ENCODE results near the gene ACTMAP. TPM values are rescaled to one million over a fixed set of nuclear protein-coding genes. Genes with fewer than 3 reads are reported as not detected.

ACTMAP gene
- total and polyA plus RNA-seq, 2 of the 13 experiments (the other 11 are each of a cell fraction or from before 2014, with no cell fraction given), result 2.2 to 7.9 TPM

GRCh38 chr19:40750874-40751537 lies 729 bp upstream of the ACTMAP start, which contains the start of gene SNRPA (continued):
- TF ChIP-seq CENPX (CRISPR knock-in tag; IDR thresholded peaks at IDR 0.05) (no peak), SKI (IDR thresholded peaks at IDR 0.05; ENCODE audit: partially characterized antibody) (no peak), ZNF569 (CRISPR knock-in tag; IDR thresholded peaks at IDR 0.05; ENCODE audit: borderline replicate concordance) (no peak), ZNF766 (CRISPR knock-in tag; IDR thresholded peaks at IDR 0.05; ENCODE audit: borderline replicate concordance) (peak; percentile 74; the same call in 1 of the 2 replicates), NONO (IDR thresholded peaks at IDR 0.05) (no peak), NONO (CRISPR knock-in tag; conservative IDR thresholded peaks at IDR 0.05) (no peak), ZNF773 (CRISPR knock-in tag; IDR thresholded peaks at IDR 0.05; ENCODE audit: borderline replicate concordance) (peak; percentile 79; the same call in 1 of the 2 replicates), ZNF329 (CRISPR knock-in tag; IDR thresholded peaks at IDR 0.05; ENCODE audit: low read depth) (no peak), CBX2 (IDR thresholded peaks at IDR 0.05; ENCODE audit: low read depth, low read length) (no peak), CBX2 (CRISPR knock-in tag; IDR thresholded peaks at IDR 0.05; ENCODE audit: low read depth) (no peak), THYN1 (CRISPR knock-in tag; IDR thresholded peaks at IDR 0.05; ENCODE audit: borderline replicate concordance, low read depth) (no peak), NKX3-1 (CRISPR knock-in tag; IDR thresholded peaks at IDR 0.05) (peak; percentile 64; the same call in 1 of the 2 replicates), ZNF607 (CRISPR knock-in tag; IDR thresholded peaks at IDR 0.05; ENCODE audit: borderline replicate concordance) (peak; percentile 63; the same call in 1 of the 2 replicates), ZNF235 (CRISPR knock-in tag; IDR thresholded peaks at IDR 0.05; ENCODE audit: borderline replicate concordance) (no peak), ZNF710 (CRISPR knock-in tag; IDR thresholded peaks at IDR 0.05; ENCODE audit: borderline replicate concordance) (peak; percentile 56; the same call in 1 of the 2 replicates), ZNF891 (CRISPR knock-in tag; IDR thresholded peaks at IDR 0.05) (peak; percentile 49; the same call in 1 of the 2 replicates), MAFK (conservative IDR thresholded peaks at IDR 0.05 in 1 of 2, IDR thresholded peaks at IDR 0.05 in 1 of 2; ENCODE audit: low read length in 2 of 2) (no peak), ZNF713 (CRISPR knock-in tag; IDR thresholded peaks at IDR 0.05) (no peak), MAF1 (CRISPR knock-in tag; IDR thresholded peaks at IDR 0.05; ENCODE audit: borderline replicate concordance) (no peak), ZNF737 (CRISPR knock-in tag; IDR thresholded peaks at IDR 0.05; ENCODE audit: borderline replicate concordance) (no peak), HMGA1 (CRISPR knock-in tag; conservative IDR thresholded peaks at IDR 0.05) (no peak), HOXA7 (CRISPR knock-in tag; IDR thresholded peaks at IDR 0.05) (no peak), EED (CRISPR knock-in tag; IDR thresholded peaks at IDR 0.05) (no peak), ZNF747 (CRISPR knock-in tag; IDR thresholded peaks at IDR 0.05; ENCODE audit: borderline replicate concordance) (no peak), PTBP1 (IDR thresholded peaks at IDR 0.05; ENCODE audit: low read depth, low read length, poor library complexity, severe bottlenecking) (no peak)
- TF ChIP-seq, protein P1, sequence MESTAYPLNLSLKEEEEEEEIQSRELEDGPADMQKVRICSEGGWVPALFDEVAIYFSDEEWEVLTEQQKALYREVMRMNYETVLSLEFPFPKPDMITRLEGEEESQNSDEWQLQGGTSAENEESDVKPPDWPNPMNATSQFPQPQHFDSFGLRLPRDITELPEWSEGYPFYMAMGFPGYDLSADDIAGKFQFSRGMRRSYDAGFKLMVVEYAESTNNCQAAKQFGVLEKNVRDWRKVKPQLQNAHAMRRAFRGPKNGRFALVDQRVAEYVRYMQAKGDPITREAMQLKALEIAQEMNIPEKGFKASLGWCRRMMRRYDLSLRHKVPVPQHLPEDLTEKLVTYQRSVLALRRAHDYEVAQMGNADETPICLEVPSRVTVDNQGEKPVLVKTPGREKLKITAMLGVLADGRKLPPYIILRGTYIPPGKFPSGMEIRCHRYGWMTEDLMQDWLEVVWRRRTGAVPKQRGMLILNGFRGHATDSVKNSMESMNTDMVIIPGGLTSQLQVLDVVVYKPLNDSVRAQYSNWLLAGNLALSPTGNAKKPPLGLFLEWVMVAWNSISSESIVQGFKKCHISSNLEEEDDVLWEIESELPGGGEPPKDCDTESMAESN (CRISPR knock-in tag; conservative IDR thresholded peaks at IDR 0.05), result no peak
- TF ChIP-seq, protein P2, sequence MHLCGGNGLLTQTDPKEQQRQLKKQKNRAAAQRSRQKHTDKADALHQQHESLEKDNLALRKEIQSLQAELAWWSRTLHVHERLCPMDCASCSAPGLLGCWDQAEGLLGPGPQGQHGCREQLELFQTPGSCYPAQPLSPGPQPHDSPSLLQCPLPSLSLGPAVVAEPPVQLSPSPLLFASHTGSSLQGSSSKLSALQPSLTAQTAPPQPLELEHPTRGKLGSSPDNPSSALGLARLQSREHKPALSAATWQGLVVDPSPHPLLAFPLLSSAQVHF (CRISPR knock-in tag; IDR thresholded peaks at IDR 0.05), result no peak
